ENCODE measurements around the gene LNX2.
"Not testable (repeated sequence)": the region's sequence is repeated elsewhere in the genome, so short reads cannot be mapped to it uniquely, and the experiment has no call there.

The LNX2 gene

GRCh38 chr13:27634791-27635190, 14.5 kb upstream of the LNX2 start:
- Histone ChIP-seq H3K4me3 (ENCODE audit: low read length) (no peak overlapping the region), H3K27ac (ENCODE audit: low read depth, low read length) (no peak overlapping the region)

GRCh38 chr13:27634231-27634630, 13.9 kb upstream of the LNX2 start:
- Histone ChIP-seq H3K9ac (ENCODE audit: low read length) (no peak overlapping the region), H3K4me3 (ENCODE audit: low read length) (no peak overlapping the region), H3K27ac (ENCODE audit: low read depth, low read length) (no peak overlapping the region), H3K36me3 (ENCODE audit: control insufficient read depth, insufficient read depth, low read length) (no peaks in the 10 kb centered on the region), H3K4me1 (ENCODE audit: control insufficient read depth, insufficient read depth, low read length) (peaks cover 21% of the 10 kb centered on the region), H3K27me3 (ENCODE audit: control insufficient read depth, insufficient read depth, low read length) (no peaks in the 10 kb centered on the region)

More at GRCh38 chr13:27634791-27635190, 14.5 kb upstream of the LNX2 start:
- Histone ChIP-seq H3K27me3 (ENCODE audit: control insufficient read depth, insufficient read depth, low read length) (no peaks in the 10 kb centered on the region), H3K9ac (ENCODE audit: low read length) (no peak overlapping the region), H3K36me3 (ENCODE audit: control insufficient read depth, insufficient read depth, low read length) (no peaks in the 10 kb centered on the region), H3K4me1 (ENCODE audit: control insufficient read depth, insufficient read depth, low read length) (peaks cover 21% of the 10 kb centered on the region)

GRCh38 chr13:27632648-27633047, 12.3 kb upstream of the LNX2 start:
- no peak overlapping the region for H3K9ac ChIP-seq (ENCODE audit: low read length)
- no peaks in the 10 kb centered on the region for H3K36me3 ChIP-seq (ENCODE audit: control insufficient read depth, insufficient read depth, low read length)
- no peaks in the 10 kb centered on the region for H3K27me3 ChIP-seq (ENCODE audit: control insufficient read depth, insufficient read depth, low read length)
- H3K4me3 ChIP-seq (ENCODE audit: low read length), result no peak overlapping the region
- H3K4me1 ChIP-seq (ENCODE audit: control insufficient read depth, insufficient read depth, low read length), result peaks cover 11% of the 10 kb centered on the region
- H3K27ac ChIP-seq (ENCODE audit: low read depth, low read length), result no peak overlapping the region

- Histone ChIP-seq H3K9ac (ENCODE audit: low read length) (no peak overlapping the region), H3K27me3 (ENCODE audit: control insufficient read depth, insufficient read depth, low read length) (no peaks in the 10 kb centered on the region), H3K27ac (ENCODE audit: low read depth, low read length) (no peak overlapping the region), H3K36me3 (ENCODE audit: control insufficient read depth, insufficient read depth, low read length) (no peaks in the 10 kb centered on the region), H3K4me3 (ENCODE audit: low read length) (no peak overlapping the region), H3K4me1 (ENCODE audit: control insufficient read depth, insufficient read depth, low read length) (peaks cover 9% of the 10 kb centered on the region)
These were observed 11.9 kb upstream of the LNX2 start for GRCh38 chr13:27632214-27632613.

- no peak overlapping the region for H3K27ac ChIP-seq (ENCODE audit: low read depth, low read length)
- no peaks in the 10 kb centered on the region for H3K36me3 ChIP-seq (ENCODE audit: control insufficient read depth, insufficient read depth, low read length)
- no peak overlapping the region for H3K9ac ChIP-seq (ENCODE audit: low read length)
- no peaks in the 10 kb centered on the region for H3K27me3 ChIP-seq (ENCODE audit: control insufficient read depth, insufficient read depth, low read length)
- peaks cover 3% of the 10 kb centered on the region for H3K4me1 ChIP-seq (ENCODE audit: control insufficient read depth, insufficient read depth, low read length)
- H3K4me3 ChIP-seq (ENCODE audit: low read length), result no peak overlapping the region
These were observed 11.3 kb upstream of the LNX2 start for GRCh38 chr13:27631665-27632064.

GRCh38 chr13:27631156-27631555, 10.8 kb upstream of the LNX2 start:
- Histone ChIP-seq H3K36me3 (ENCODE audit: control insufficient read depth, insufficient read depth, low read length) (no peaks in the 10 kb centered on the region), H3K4me1 (ENCODE audit: control insufficient read depth, insufficient read depth, low read length) (no peaks in the 10 kb centered on the region), H3K27me3 (ENCODE audit: control insufficient read depth, insufficient read depth, low read length) (no peaks in the 10 kb centered on the region), H3K27ac (ENCODE audit: low read depth, low read length) (no peak overlapping the region), H3K9ac (ENCODE audit: low read length) (no peak overlapping the region), H3K4me3 (ENCODE audit: low read length) (no peak overlapping the region)

GRCh38 chr13:27628766-27629165, 8.4 kb upstream of the LNX2 start:
- H3K36me3 ChIP-seq (ENCODE audit: control insufficient read depth, insufficient read depth, low read length); H3K4me3 ChIP-seq (ENCODE audit: low read length); H3K27ac ChIP-seq (ENCODE audit: low read depth, low read length); H3K4me1 ChIP-seq (ENCODE audit: control insufficient read depth, insufficient read depth, low read length); H3K9ac ChIP-seq (ENCODE audit: low read length); H3K27me3 ChIP-seq (ENCODE audit: control insufficient read depth, insufficient read depth, low read length): not testable (repeated sequence)

- H3K4me3 ChIP-seq (ENCODE audit: low read length), result no peak overlapping the region
- no peaks in the 10 kb centered on the region for H3K27me3 ChIP-seq (ENCODE audit: control insufficient read depth, insufficient read depth, low read length)
- H3K36me3 ChIP-seq (ENCODE audit: control insufficient read depth, insufficient read depth, low read length), result no peaks in the 10 kb centered on the region
- no peak overlapping the region for H3K27ac ChIP-seq (ENCODE audit: low read depth, low read length)
- no peak overlapping the region for H3K9ac ChIP-seq (ENCODE audit: low read length)
- no peaks in the 10 kb centered on the region for H3K4me1 ChIP-seq (ENCODE audit: control insufficient read depth, insufficient read depth, low read length)
These were observed 7.8 kb upstream of the LNX2 start for GRCh38 chr13:27628081-27628480.

- H3K27me3 ChIP-seq (ENCODE audit: control insufficient read depth, insufficient read depth, low read length), result no peaks in the 10 kb centered on the region
- H3K27ac ChIP-seq (ENCODE audit: low read depth, low read length), result no peak overlapping the region
- no peak overlapping the region for H3K4me3 ChIP-seq (ENCODE audit: low read length)
- no peak overlapping the region for H3K9ac ChIP-seq (ENCODE audit: low read length)
- H3K4me1 ChIP-seq (ENCODE audit: control insufficient read depth, insufficient read depth, low read length), result no peaks in the 10 kb centered on the region
- no peaks in the 10 kb centered on the region for H3K36me3 ChIP-seq (ENCODE audit: control insufficient read depth, insufficient read depth, low read length)
These were observed 7.1 kb upstream of the LNX2 start for GRCh38 chr13:27627380-27627779.

GRCh38 chr13:27625839-27626238, 5.5 kb upstream of the LNX2 start:
- Histone ChIP-seq H3K4me1 (ENCODE audit: control insufficient read depth, insufficient read depth, low read length) (no peaks in the 10 kb centered on the region), H3K36me3 (ENCODE audit: control insufficient read depth, insufficient read depth, low read length) (no peaks in the 10 kb centered on the region), H3K9ac (ENCODE audit: low read length) (no peak overlapping the region), H3K27ac (ENCODE audit: low read depth, low read length) (no peak overlapping the region), H3K4me3 (ENCODE audit: low read length) (no peak overlapping the region), H3K27me3 (ENCODE audit: control insufficient read depth, insufficient read depth, low read length) (no peaks in the 10 kb centered on the region)

- Histone ChIP-seq H3K36me3 (ENCODE audit: control insufficient read depth, insufficient read depth, low read length) (no peaks in the 10 kb centered on the region), H3K4me3 (ENCODE audit: low read length) (no peak overlapping the region), H3K4me1 (ENCODE audit: control insufficient read depth, insufficient read depth, low read length) (peaks cover 4% of the 10 kb centered on the region), H3K9ac (ENCODE audit: low read length) (no peak overlapping the region), H3K27me3 (ENCODE audit: control insufficient read depth, insufficient read depth, low read length) (no peaks in the 10 kb centered on the region), H3K27ac (ENCODE audit: low read depth, low read length) (no peak overlapping the region)
These were observed 3.7 kb upstream of the LNX2 start for GRCh38 chr13:27624071-27624470.

- Histone ChIP-seq H3K4me1 (ENCODE audit: control insufficient read depth, insufficient read depth, low read length) (peaks cover 8% of the 10 kb centered on the region), H3K27ac (ENCODE audit: low read depth, low read length) (no peak overlapping the region), H3K27me3 (ENCODE audit: control insufficient read depth, insufficient read depth, low read length) (no peaks in the 10 kb centered on the region), H3K9ac (ENCODE audit: low read length) (no peak overlapping the region), H3K4me3 (ENCODE audit: low read length) (no peak overlapping the region), H3K36me3 (ENCODE audit: control insufficient read depth, insufficient read depth, low read length) (no peaks in the 10 kb centered on the region)
These were observed 2.6 kb upstream of the LNX2 start for GRCh38 chr13:27622881-27623280.

- Histone ChIP-seq H3K4me1 (ENCODE audit: control insufficient read depth, insufficient read depth, low read length) (peaks cover 8% of the 10 kb centered on the region), H3K36me3 (ENCODE audit: control insufficient read depth, insufficient read depth, low read length) (no peaks in the 10 kb centered on the region), H3K27ac (ENCODE audit: low read depth, low read length) (peak overlapping the region; percentile 92), H3K27me3 (ENCODE audit: control insufficient read depth, insufficient read depth, low read length) (no peaks in the 10 kb centered on the region), H3K9ac (ENCODE audit: low read length) (peak overlapping the region; percentile 86), H3K4me3 (ENCODE audit: low read length) (peak overlapping the region; percentile 84)
These were observed 1.9 kb upstream of the LNX2 start for GRCh38 chr13:27622102-27622820.

Data from rectal smooth muscle tissue (tissue), 1 donor.